ES-I3 (cell line): ENCODE results near the gene SPAG7.
A peak's percentile ranks its signal among the peaks of the same experiment; 100 is the strongest.

Experiments used
- H3K36me3 ChIP-seq: 2 replicates; pipeline ENCODE4 v1.6.1; 2013; ENCODE audit warnings: mild to moderate bottlenecking, low read length, control low read depth, moderate library complexity; ENCODE audit not compliant: insufficient read depth
- H3K4me1 ChIP-seq: 2 replicates; pipeline ENCODE4 v1.6.1; 2013; ENCODE audit warnings: mild to moderate bottlenecking, control low read depth, low read length; ENCODE audit not compliant: insufficient read depth
- H3K9ac ChIP-seq: 2 replicates; pipeline ENCODE4 v1.6.1; 2013; ENCODE audit warnings: low read depth, mild to moderate bottlenecking, low read length, moderate library complexity
- H3K9me3 ChIP-seq: 2 replicates; pipeline ENCODE4 v1.6.1; 2013; ENCODE audit warnings: mild to moderate bottlenecking, low read length, moderate library complexity; ENCODE audit not compliant: control insufficient read depth, insufficient read depth

Gene SPAG7

DNA sequence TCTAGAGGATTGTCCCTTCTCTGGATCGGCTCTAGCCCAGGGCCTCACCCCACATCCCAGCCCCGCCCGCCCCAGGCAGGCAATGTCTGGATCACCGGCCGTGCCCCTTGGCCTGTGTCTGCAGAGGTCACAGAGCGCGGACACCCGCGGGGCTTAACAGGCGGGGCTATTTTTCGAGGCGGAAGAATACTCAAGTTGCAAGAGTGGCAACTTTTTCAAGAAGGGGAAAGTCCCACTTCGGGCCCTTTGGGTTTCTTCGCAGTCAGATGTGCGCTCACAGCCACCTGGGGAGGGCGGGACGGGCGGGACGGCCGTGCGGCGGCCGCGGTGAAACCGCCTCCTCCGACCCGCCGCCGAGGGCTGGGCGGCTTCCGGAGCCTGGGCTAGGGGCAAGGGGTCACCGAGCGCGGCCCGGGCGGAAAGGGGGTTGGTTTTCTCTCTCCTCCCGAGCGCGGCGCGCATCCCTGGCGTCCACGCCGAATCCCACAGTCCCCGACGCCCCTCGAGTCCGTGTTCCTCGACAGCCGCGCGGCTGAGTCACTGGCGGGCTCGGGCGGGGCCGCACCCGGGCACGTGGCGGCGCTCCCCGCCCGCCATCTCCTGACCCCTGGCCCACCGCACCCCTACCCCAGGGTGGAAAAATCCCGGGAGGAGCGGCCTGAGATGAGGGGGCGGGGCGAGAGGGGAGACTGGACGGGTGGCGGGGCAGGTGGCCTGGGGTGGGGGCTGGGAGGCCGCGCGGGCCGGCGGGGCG is 18.1 kb downstream of the SPAG7 start:
- Histone ChIP-seq H3K36me3 (peaks cover 9% of the 10 kb centered on the region), H3K9me3 (no peaks in the 10 kb centered on the region), H3K9ac (peak overlapping the region; percentile 76), H3K4me1 (peaks cover 22% of the 10 kb centered on the region)

DNA sequence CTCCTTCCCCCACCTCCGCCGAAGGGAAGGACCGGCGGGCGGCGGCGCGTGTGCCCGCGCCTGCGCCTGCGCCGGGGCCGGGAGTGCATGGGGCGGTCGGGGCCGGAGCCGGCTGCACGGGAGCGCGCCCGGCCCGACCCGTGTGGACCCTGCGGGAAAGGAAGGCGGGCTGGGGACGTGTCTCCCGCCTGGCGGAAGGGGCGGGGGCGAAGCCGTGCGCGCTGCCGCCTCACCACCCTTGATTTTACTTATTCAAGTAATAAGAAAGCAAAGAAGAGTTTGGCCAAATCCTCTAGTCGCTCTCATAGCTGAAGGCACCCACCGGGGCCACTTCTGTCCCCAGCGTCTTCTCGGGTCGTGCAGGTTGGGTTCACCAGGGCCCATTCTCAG is 18.7 kb downstream of the SPAG7 start:
- Histone ChIP-seq H3K36me3 (peaks cover 9% of the 10 kb centered on the region), H3K4me1 (peaks cover 25% of the 10 kb centered on the region), H3K9me3 (no peaks in the 10 kb centered on the region), H3K9ac (peak overlapping the region; percentile 76)

DNA sequence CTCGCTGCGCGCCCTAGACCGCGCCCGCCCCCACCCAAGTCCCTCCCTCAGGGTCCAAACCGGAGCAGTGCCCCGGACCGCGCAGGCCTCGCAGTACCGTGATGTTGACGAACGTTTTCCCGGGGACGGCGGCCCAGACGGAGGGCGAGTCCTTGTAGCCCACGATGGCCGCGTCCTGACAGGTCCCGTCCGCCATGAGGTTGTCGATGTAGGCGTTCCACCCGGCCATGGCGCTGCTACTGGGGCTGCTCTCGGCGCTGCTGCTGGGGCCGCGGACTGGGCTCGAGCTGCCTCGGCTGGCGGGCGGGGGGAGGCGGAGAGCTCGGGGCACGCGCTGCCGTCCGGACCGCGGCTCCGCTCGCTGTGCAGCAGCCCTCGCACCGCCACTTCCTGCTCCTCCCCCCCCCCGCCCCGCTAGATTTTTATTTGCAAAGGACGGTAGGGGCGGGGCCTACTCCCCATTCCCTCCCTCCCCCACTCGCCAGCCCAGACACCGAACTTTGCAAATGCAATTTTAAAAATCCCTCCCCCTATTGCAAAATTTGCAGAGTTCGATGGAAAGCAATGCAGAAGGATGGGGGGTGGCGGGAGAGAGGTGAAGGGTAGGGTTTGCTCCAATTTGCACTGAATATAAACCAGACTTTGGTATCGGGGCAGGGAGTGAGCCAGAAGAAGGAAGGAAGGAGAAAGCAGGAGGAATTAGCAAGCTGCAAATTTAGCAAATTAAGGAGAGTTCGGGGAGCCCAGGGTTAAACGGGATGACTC is 19.3 kb downstream of the SPAG7 start, which contains the start of gene PFN1:
TSS of gene PFN1 (minus strand) at position 365 of the 765 bp plus-strand sequence. CDS start at position 229, 136 bp downstream.
- H3K36me3 ChIP-seq: peaks cover 9% of the 10 kb centered on the region
- H3K4me1 ChIP-seq: peaks cover 25% of the 10 kb centered on the region
- peak within 1 kb of the TSS; percentile 76 for H3K9ac ChIP-seq
- H3K9me3 ChIP-seq: no peaks in the 10 kb centered on the region

DNA sequence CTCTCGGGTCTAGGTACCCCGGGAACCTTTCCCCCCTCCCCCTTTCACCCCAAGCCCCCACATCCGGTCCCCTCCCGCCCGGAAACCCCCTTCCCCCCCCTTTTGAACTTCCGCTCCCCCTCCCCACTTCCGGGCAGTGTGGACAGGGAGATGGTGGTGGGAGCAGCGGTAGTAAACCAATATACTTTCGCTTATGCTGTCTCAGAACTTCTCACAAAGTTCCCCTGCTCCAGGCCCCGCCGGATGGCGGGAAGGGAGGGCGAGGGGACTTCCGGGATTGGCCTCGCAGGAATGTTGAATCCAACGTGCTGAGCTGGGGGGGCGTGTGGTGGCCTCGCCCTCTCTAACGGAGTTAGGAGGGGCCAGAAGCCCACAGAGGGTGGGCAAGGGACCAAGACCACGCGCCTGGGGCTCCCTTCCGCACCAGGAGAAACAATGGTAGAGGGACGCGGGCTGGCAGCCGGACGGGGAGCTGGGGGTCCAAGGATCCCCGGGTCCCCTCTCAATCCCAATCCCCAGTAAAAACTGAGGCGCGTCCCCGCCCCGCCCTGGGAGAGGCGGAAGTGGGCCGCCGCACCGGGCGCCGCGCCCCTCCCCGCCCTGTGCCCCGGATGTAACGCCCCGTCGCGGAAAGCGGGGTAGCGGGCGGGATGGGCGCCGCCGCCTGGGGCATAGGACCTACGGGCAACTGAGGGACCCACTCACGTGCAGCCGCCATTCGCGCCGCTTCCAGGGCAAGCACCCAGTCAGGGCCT is 20.0 kb downstream of the SPAG7 start:
- H3K36me3 ChIP-seq: peaks cover 9% of the 10 kb centered on the region
- H3K4me1 ChIP-seq: peaks cover 25% of the 10 kb centered on the region
- H3K9me3 ChIP-seq: no peaks in the 10 kb centered on the region
- peak overlapping the region; percentile 76 for H3K9ac ChIP-seq

DNA sequence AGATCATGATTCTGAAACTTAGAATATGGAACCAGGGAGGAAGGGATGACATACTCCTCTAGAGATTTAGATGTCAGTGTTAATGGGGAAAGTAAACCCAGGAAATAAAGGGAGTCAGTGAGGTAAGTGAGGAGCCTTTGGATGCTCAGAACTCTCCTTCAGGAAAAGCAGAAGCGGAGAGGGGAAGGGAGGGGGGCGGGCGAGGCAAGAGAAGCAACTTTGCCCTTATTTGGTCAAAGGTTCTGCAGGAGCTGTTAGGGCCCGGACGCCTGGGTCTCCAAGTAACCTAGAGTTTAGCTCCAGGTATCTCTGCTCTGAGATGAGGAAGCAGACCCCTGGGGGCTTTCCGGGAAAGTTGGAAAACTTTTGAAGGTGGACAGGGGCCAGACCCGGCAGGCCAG is 20.6 kb downstream of the SPAG7 start:
- H3K4me1 ChIP-seq: peaks cover 25% of the 10 kb centered on the region
- peaks cover 9% of the 10 kb centered on the region for H3K36me3 ChIP-seq
- peak overlapping the region; percentile 76 for H3K9ac ChIP-seq
- no peaks in the 10 kb centered on the region for H3K9me3 ChIP-seq

DNA sequence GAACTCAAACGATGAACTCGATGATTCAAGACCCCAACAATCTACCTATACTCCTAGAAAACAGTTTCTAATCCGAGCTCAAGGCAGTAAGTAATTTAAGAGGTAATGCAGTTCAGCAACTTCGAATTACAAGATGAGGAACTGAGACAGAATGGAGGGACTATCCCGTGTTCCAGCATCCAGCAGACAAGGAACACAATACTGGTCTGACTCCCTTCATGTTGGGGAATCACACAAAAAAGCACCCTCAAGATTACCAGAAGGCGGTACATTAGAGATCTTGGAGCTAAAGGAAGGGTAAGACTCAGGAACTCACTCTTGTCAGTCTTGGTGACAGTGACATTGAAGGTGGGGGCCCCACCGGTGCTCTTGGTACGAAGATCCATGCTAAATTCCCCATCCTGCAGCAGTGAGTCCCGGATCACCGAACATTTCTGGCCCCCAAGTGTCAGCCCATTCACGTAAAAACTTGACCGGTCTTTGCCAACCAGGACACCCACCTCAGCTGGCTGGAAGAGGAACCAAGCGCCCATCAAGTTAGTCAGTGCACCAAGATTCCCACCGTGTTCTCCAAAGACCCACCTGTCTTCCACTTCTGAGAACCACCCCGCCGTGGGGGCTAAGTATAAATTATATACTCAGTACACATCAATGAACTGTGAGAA is 21.2 kb downstream of the SPAG7 start:
- peaks cover 20% of the 10 kb centered on the region for H3K4me1 ChIP-seq
- peaks cover 9% of the 10 kb centered on the region for H3K36me3 ChIP-seq
- H3K9me3 ChIP-seq: no peaks in the 10 kb centered on the region
- H3K9ac ChIP-seq: peak overlapping the region; percentile 76

DNA sequence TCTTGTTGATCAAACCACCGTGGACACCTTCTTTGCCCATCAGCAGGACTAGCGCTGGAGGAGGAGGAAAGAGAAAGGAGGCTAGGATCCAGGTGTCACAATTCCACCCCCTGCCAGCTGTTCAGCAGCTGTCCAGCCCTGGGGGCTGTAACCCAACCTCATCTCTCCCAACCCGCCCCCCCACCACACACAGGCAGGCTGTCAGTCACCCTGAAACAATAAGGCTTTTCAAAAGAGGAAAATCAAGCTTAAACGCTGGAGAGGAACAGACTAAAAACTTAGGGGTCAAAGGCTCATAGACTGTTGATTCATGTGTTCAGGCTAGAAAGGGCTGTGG is 21.7 kb downstream of the SPAG7 start:
- Histone ChIP-seq H3K36me3 (peaks cover 9% of the 10 kb centered on the region), H3K9ac (0 out of 2 replicates have a peak overlapping the region, but pooled peaks have one; percentile 76), H3K9me3 (no peaks in the 10 kb centered on the region), H3K4me1 (peaks cover 20% of the 10 kb centered on the region)

DNA sequence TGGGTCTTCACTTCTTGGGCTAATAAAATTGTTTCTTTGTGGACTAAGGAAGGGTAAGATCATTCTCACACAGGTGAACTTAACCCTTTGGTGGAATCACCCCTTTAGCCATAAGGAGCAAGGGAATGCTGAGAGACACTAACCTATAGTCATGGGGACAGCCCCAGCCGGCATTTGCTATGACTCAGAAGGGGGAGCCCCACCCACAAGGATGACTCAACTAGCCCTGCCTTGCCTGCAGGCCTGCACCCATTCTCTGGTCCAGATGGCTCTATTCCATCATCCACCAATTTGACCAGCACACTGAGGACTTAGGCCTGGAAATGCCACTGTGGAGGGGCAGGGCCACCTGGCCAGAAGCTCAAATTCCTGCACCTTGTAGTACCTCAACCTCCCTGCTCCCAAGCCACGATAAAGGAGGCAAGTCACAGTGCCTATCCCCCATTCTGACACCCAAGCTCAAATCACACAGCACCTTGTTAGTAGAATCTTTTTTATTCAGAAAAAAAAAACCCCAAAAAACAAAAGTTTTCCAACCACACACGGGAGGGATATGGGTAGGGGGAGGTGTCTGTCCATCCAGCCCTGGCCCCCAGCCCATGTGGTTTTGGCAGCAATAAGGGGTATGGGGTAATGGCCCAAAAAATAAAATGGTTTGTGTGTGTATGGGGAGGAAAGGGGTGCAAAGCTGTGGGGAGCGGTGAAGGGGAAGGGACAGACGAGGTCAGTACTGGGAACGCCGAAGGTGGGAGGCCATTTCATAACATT is 22.3 kb downstream of the SPAG7 start:
- H3K36me3 ChIP-seq: peaks cover 9% of the 10 kb centered on the region
- no peaks in the 10 kb centered on the region for H3K9me3 ChIP-seq
- peaks cover 20% of the 10 kb centered on the region for H3K4me1 ChIP-seq
- no peak overlapping the region for H3K9ac ChIP-seq

DNA sequence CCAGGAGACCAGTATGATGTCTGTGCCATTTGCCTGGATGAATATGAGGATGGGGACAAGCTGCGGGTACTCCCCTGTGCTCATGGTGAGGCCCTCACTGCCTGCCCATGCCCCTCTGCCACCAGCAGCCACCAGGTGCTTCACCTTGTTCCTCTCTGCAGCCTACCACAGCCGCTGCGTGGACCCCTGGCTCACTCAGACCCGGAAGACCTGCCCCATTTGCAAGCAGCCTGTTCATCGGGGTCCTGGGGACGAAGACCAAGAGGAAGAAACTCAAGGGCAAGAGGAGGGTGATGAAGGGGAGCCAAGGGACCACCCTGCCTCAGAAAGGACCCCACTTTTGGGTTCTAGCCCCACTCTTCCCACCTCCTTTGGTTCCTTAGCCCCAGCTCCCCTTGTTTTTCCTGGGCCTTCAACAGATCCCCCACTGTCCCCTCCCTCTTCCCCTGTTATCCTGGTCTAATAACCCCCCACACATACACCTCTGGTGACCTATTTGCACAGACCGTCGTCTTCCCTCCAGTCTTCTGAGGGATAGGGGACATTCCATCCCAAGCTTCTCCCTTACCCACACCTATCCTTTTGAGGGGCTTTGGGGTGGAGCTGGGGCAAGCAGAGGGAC is 23.0 kb downstream of the SPAG7 start:
- Histone ChIP-seq H3K9ac (no peak overlapping the region; the same call in 1 of the 2 replicates), H3K4me1 (peaks cover 20% of the 10 kb centered on the region), H3K36me3 (peaks cover 9% of the 10 kb centered on the region), H3K9me3 (no peaks in the 10 kb centered on the region)

DNA sequence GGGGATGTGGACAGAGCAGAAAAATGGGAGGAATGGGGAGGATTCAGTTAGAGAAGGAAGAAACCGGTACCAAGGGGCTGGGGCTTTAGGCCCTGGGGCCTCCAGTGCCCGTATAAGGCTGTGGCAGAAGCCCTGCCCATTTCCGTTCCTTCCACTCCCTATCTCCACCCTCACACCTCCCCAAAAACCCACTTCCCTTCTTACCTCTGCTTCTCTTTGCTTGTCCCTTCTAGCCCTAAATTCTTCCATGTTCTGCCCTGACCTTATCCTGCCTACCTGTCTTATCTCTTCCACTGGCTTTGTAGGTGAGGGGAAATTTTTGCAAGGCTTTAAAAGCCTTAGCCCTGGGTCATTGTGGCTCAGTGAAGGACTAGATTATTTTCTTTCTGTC is 23.5 kb downstream of the SPAG7 start:
- Histone ChIP-seq H3K36me3 (peaks cover 9% of the 10 kb centered on the region), H3K9ac (no peak overlapping the region; the same call in 1 of the 2 replicates), H3K9me3 (no peaks in the 10 kb centered on the region), H3K4me1 (peaks cover 20% of the 10 kb centered on the region)

DNA sequence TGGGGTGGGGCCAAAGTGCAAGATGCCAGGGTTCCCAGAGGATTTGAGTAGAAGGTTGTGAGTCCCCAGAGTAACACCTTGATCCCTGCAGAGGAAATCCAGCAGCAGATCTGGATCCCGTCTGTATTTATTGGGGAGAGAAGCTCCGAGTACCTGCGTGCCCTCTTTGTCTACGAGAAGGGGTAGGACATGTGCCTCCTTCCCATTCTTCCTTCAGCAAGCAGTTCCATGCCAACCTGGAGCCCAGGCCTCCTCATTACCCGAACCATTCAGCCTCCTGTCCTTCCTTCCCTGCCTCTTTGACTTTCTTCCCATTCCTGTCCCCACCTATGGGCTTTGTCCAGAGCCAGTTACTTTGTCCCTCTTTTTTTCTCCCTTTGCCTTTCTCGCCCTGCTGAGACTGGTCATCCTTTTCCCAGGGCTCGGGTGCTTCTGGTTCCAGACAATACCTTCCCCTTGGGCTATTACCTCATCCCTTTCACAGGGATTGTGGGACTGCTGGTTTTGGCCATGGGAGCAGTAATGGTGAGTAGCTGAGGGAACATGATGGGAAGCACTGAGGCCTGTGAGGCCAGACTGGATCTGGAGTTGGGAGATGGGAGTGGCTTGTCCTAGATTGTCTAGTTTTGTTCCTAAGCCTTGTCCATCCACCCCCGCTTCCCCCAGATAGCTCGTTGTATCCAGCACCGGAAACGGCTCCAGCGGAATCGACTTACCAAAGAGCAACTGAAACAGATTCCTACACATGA is 24.7 kb downstream of the SPAG7 start:
- H3K9ac ChIP-seq: no peak overlapping the region
- H3K9me3 ChIP-seq: no peaks in the 10 kb centered on the region
- H3K36me3 ChIP-seq: peaks cover 13% of the 10 kb centered on the region
- peaks cover 23% of the 10 kb centered on the region for H3K4me1 ChIP-seq

DNA sequence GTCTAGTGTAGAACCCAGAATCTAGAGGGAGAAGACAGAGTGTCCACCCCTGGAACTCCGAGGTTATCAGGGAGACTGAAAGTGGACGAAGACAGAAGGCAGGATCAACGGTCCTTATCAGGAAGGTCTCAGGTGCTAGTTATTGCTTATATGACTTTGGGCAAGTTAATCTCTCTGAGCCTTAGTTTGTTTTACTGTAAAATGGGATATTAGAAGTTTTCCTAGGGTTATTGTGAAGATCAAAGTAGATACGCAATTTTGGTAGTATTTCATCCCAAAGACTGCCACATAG is 26.4 kb downstream of the SPAG7 start:
- Histone ChIP-seq H3K4me1 (peaks cover 22% of the 10 kb centered on the region), H3K9ac (peak overlapping the region; percentile 98), H3K36me3 (peaks cover 8% of the 10 kb centered on the region), H3K9me3 (no peaks in the 10 kb centered on the region)
